OCI-LY3 (cell line): ENCODE measurements around the gene TRAPPC12.

Source experiments
- H2AFZ ChIP-seq: fragments of 200-600, 300-600 bp; shearing (Covaris generic); 2 replicates; pipeline ENCODE4 v1.6.0; 2014; ENCODE audit warnings: antibody characterized with exemption, low read depth, low read length
- H3K27ac ChIP-seq: fragments of 200-600, 300-600 bp; sonication (generic); 2 replicates; pipeline ENCODE4 v1.5.1; 2014; ENCODE audit warnings: mild to moderate bottlenecking, low read length, moderate library complexity, mixed read lengths
- H3K27me3 ChIP-seq: fragments of 200-600, 300-600 bp; sonication (generic); 2 replicates; pipeline ENCODE4 v1.6.1; 2014; ENCODE audit warnings: low read depth, low read length, mixed read lengths
- H3K36me3 ChIP-seq: fragments of 200-600, 300-600 bp; sonication (generic); replicated peaks from 2 replicates; pipeline ENCODE3; 2014; ENCODE audit warnings: low read depth, low read length, mixed read lengths
- H3K4me1 ChIP-seq: fragments of 300-600, 200-600 bp; sonication (generic); 2 replicates; pipeline ENCODE4 v1.6.1; 2014; ENCODE audit warnings: low read length, mixed read lengths
- H3K4me2 ChIP-seq: fragments of 200-600, 300-600 bp; sonication (generic); 2 replicates; pipeline ENCODE4 v1.6.1; 2014; ENCODE audit warnings: low read length, mixed read lengths
- H3K4me3 ChIP-seq: fragments of 300-600, 200-600 bp; sonication (generic); 2 replicates; pipeline ENCODE4 v1.5.1; 2014; ENCODE audit warnings: antibody characterized with exemption, mild to moderate bottlenecking, low read length, moderate library complexity
- H3K79me2 ChIP-seq: fragments of 300-600, 200-600 bp; shearing (Covaris generic); 2 replicates; pipeline ENCODE4 v1.6.1; 2014; ENCODE audit warnings: mild to moderate bottlenecking, low read length, mixed read lengths
- H3K9ac ChIP-seq: fragments of 300-600, 200-600 bp; shearing (Covaris generic); 2 replicates; pipeline ENCODE4 v1.6.0; 2014; ENCODE audit warnings: mild to moderate bottlenecking, low read length, moderate library complexity
- H3K9me3 ChIP-seq: fragments of 200-600, 300-600 bp; shearing (Covaris generic); 2 replicates; pipeline ENCODE4 v1.6.1; 2014; ENCODE audit warnings: low read length, mixed read lengths; ENCODE audit not compliant: insufficient read depth
- H4K20me1 ChIP-seq: fragments of 200-600, 300-600 bp; sonication (generic); 2 replicates; pipeline ENCODE4 v1.6.1; 2016; ENCODE audit warnings: low read length, mixed read lengths; ENCODE audit not compliant: insufficient read depth
- CTCF ChIP-seq: fragments of 200-600, 300-600 bp; sonication (generic); IDR thresholded peaks from 2 replicates; pipeline ENCODE4 v1.5.1; 2014; ENCODE audit warnings: antibody characterized with exemption, low read length, low read depth
- EZH2phosphoT487 ChIP-seq: fragments of 200-600 bp; shearing (Covaris generic); IDR thresholded peaks from 2 replicates; pipeline ENCODE4 v1.6.1; 2018; ENCODE audit warnings: antibody characterized with exemption, mixed run types, low read depth

Gene TRAPPC12

DNA sequence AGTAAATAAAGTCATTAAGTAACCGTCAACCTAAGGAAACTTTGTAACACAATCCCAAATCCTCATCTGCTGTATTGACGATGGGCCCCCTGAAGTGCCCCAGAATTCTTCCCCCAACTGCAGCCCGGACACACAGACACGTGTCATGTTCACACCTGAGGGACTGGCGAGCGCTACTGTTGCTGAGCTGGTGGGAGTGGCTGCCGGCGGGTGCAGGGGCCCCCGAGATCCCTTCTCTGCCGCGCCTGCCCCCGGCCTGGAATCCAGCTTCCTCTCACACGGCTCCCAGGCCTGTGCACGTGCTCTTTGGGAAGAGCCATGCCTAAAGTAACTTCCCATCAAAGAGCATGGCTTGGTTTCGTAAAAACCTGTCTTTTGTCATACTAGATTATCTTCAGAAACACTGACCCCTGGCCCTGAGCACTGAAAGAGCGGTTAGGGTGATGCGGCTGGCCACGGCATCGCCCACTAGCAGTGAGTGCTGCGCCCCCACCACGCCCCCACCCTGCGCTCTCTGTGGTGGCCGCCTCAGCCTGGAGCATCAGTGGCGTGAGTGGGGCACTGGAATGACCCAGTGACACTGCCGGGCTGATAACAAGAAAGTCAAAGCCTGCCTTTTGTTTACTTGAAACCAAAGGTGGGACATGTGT is 83.8 kb downstream of the TRAPPC12 start:
- Histone ChIP-seq H2AFZ (no peak overlapping the region), H3K79me2 (no peaks in the 10 kb centered on the region), H3K36me3 (peaks cover 34% of the 10 kb centered on the region), H3K27ac (peak overlapping the region; percentile 83), H4K20me1 (no peaks in the 10 kb centered on the region), H3K9ac (peak overlapping the region; percentile 14), H3K9me3 (no peaks in the 10 kb centered on the region), H3K27me3 (no peaks in the 10 kb centered on the region), H3K4me2 (0 out of 2 replicates have a peak overlapping the region, but pooled peaks have one; percentile 72), H3K4me3 (no peak overlapping the region), H3K4me1 (peaks cover 24% of the 10 kb centered on the region)
- TF ChIP-seq CTCF, result no peak
- TF ChIP-seq EZH2phosphoT487, result no peak

DNA sequence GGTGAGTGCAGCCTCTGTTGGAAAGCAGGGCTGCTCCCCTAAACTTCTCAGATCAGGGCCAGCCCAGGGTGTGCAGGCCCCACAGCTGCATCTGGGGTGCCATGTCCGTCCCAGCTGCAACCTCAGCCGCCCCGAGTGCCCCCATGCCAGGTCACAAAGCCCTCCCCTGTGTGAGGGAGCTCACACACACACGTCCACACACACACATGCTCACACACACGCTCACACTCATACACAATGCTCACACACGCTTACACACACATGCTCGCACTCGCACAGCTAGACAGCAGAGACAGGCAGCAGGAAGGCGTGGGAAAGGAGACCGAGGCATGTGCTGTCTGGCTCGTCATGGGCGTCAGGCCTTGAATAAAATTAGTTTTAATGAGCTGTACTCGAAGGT is 84.5 kb downstream of the TRAPPC12 start:
- TF ChIP-seq EZH2phosphoT487 (no peak), CTCF (no peak)
- Histone ChIP-seq H3K36me3 (peaks cover 34% of the 10 kb centered on the region), H3K9ac (no peak overlapping the region), H3K4me3 (no peak overlapping the region), H3K27ac (no peak overlapping the region), H2AFZ (no peak overlapping the region), H4K20me1 (no peaks in the 10 kb centered on the region), H3K9me3 (no peaks in the 10 kb centered on the region), H3K79me2 (no peaks in the 10 kb centered on the region), H3K27me3 (no peaks in the 10 kb centered on the region), H3K4me2 (no peak overlapping the region), H3K4me1 (peaks cover 24% of the 10 kb centered on the region)

DNA sequence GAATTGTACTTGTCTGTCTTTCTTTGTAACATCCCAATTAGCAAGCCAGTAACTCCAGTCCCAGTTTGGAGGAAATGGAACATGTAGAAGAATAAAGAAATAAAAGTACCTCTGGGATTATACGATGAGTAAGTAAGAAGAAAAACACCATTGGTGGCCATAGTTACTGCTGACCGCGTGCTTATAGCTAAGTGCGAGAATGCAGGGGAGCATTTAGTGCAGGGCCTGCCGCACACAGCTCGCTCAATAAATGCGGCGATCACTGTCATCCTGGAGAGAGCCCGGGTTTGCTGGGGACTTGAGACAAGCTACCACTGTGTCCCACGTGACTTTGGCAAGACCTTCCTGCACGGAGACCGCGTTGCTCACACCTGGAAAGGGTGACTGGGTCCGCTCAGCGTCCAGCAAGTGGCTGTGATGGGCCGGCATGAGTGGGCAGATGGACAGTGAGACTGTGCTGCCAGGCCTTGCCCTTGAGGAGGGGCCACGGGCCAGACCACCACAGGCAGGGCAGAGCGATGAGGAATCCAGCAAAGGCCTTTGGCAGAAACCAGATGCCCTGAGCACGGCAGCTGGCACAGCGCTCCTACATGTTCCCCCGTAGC is 85.0 kb downstream of the TRAPPC12 start:
- H3K36me3 ChIP-seq, result peaks cover 34% of the 10 kb centered on the region
- H3K9me3 ChIP-seq, result no peaks in the 10 kb centered on the region
- H3K4me1 ChIP-seq, result peaks cover 24% of the 10 kb centered on the region

More for the DNA sequence above, 85.0 kb downstream of the TRAPPC12 start:
- H3K79me2 ChIP-seq, result no peaks in the 10 kb centered on the region
- TF ChIP-seq CTCF, result no peak
- TF ChIP-seq EZH2phosphoT487, result no peak
- H3K4me2 ChIP-seq, result no peak overlapping the region
- H3K27ac ChIP-seq, result no peak overlapping the region
- no peak overlapping the region for H3K4me3 ChIP-seq
- no peak overlapping the region for H2AFZ ChIP-seq
- H3K9ac ChIP-seq, result no peak overlapping the region
- no peaks in the 10 kb centered on the region for H4K20me1 ChIP-seq
- H3K27me3 ChIP-seq, result no peaks in the 10 kb centered on the region
